Kidney epithelial cell (primary cell): Measurements from ENCODE around the gene RNF103. TPM values are rescaled to one million over a fixed set of nuclear protein-coding genes. Genes with fewer than 3 reads are reported as not detected.
A peak's percentile ranks its signal among the peaks of the same experiment; 100 is the strongest.

Source experiments
- DNase-seq: peaks from one replicate; pipeline ENCODE4 v3.0.0-alpha.2; 2010; ENCODE audit warnings: low read depth
- H3K27me3 ChIP-seq: 2 replicates; pipeline ENCODE4 v1.6.0; 2011; ENCODE audit warnings: low read length; ENCODE audit not compliant: control insufficient read depth, insufficient read depth
- H3K36me3 ChIP-seq: 2 replicates; pipeline ENCODE4 v1.5.1; 2011; ENCODE audit warnings: low read length; ENCODE audit not compliant: control insufficient read depth, insufficient read depth
- H3K4me3 ChIP-seq: 2 replicates; pipeline ENCODE4 v1.5.1; 2011; ENCODE audit warnings: low read depth, mild to moderate bottlenecking, control low read depth, low read length
- total RNA-seq: library from RNA; depleted of rRNA; stranded (reverse); fragments of >200 nt; gene quantifications from 2 replicates; pipeline ENCODE4 v1.2.3, GENCODE V29; 2015
- TF ChIP-seq, protein P1 (sequence below): IDR thresholded peaks from 2 replicates; pipeline ENCODE4 v1.5.1; 2011; ENCODE audit warnings: mild to moderate bottlenecking, moderate library complexity, low read length, control low read depth, inconsistent platforms; ENCODE audit not compliant: insufficient read depth, poor library complexity, severe bottlenecking

RNF103 gene
- total RNA-seq, 1 donor from 2014 or later = 20.6 TPM

DNA sequence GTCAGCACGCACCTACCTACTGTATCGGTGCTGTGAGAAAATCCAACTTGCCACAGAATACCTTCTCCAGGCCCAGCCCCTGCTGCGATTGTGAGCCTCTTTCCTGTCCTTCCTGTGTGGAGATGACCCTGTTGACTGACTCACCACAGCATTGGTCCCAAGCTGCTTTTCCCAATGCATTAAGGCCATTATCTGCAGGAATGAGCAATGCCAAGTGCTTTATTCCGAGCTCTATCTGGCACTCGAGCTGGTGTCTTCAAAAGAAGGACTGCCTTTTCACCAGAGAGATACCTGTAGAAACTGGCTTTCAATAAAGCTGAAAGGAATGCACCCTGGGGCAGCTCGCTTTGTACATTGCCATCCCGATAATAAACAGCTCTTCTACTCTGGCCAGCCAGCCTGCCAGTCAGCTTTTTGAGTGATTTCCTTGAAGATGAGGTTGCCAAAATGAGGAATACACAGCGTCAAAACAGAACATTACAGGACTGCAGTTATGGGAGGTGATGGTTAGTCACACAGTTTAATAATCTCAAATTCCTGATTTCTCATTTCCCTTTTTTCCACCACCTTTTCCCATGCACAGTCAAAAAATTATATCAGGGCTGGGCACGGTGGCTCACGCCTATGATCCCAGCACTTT lies 8.3 kb upstream of the RNF103 start:
- Histone ChIP-seq H3K4me3 (no peak overlapping the region), H3K27me3 (no peaks in the 10 kb centered on the region), H3K36me3 (no peaks in the 10 kb centered on the region)
- DNase-seq = no peak
- TF ChIP-seq, protein P1, sequence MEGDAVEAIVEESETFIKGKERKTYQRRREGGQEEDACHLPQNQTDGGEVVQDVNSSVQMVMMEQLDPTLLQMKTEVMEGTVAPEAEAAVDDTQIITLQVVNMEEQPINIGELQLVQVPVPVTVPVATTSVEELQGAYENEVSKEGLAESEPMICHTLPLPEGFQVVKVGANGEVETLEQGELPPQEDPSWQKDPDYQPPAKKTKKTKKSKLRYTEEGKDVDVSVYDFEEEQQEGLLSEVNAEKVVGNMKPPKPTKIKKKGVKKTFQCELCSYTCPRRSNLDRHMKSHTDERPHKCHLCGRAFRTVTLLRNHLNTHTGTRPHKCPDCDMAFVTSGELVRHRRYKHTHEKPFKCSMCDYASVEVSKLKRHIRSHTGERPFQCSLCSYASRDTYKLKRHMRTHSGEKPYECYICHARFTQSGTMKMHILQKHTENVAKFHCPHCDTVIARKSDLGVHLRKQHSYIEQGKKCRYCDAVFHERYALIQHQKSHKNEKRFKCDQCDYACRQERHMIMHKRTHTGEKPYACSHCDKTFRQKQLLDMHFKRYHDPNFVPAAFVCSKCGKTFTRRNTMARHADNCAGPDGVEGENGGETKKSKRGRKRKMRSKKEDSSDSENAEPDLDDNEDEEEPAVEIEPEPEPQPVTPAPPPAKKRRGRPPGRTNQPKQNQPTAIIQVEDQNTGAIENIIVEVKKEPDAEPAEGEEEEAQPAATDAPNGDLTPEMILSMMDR = no peak

DNA sequence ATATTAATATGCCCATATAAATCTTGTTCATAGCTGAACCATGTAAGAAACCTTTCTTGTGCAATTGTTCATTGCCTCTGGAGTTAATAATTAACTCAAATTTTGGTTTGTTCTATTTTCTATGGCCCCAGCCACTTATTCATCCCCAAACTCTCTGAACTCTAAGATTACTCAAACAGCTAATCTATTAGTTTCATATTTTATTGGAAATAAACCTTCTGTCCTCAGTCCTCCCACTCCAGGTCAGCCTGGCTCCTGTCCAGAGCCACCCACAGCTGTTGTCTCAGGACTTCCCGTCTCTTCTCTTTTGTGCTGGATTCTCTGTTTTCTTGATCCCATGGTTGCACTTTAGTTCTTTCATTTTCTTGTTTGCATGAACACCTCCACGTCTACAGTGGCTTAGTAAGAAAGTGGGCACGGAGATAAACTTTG lies 4.4 kb upstream of the RNF103 start:
- H3K4me3 ChIP-seq = no peak overlapping the region
- DNase-seq = no peak
- no peaks in the 10 kb centered on the region for H3K36me3 ChIP-seq
- H3K27me3 ChIP-seq = no peaks in the 10 kb centered on the region
- TF ChIP-seq, protein P1 = no peak

DNA sequence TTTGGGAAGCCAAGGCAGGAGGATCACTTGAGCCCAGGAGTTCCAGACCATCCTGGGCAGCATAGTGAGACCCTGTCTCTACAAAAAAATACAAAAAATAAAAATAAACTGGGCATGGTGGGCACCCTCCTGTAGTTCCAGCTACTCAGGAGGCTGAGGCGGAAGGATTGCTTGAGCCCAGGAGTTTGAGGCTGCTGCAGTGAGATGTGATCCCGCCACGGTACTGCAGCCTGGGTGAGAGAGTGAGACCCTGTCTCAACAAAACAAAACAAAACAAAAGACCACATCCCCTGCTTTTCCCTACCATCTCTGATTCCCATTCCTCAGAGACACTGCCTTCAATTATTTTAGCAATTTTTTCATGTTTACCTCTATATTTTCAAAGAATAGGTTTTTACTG lies 3.9 kb upstream of the RNF103 start:
- DNase-seq = no peak
- TF ChIP-seq, protein P1 = no peak
- no peaks in the 10 kb centered on the region for H3K36me3 ChIP-seq
- H3K27me3 ChIP-seq = no peaks in the 10 kb centered on the region
- no peak overlapping the region for H3K4me3 ChIP-seq

- H3K4me3 ChIP-seq = no peak overlapping the region
- no peaks in the 10 kb centered on the region for H3K27me3 ChIP-seq
- H3K36me3 ChIP-seq = no peaks in the 10 kb centered on the region
- DNase-seq = no peak
- TF ChIP-seq, protein P1 = no peak
Measured at GRCh38 chr2:86625096-86625495, 1.4 kb upstream of the RNF103 start.

- Histone ChIP-seq H3K4me3 (no peak overlapping the region), H3K36me3 (no peaks in the 10 kb centered on the region), H3K27me3 (no peaks in the 10 kb centered on the region)
- TF ChIP-seq, protein P1 = no peak
- DNase-seq = no peak
Measured at GRCh38 chr2:86624267-86624547, 542 bp upstream of the RNF103 start.

DNA sequence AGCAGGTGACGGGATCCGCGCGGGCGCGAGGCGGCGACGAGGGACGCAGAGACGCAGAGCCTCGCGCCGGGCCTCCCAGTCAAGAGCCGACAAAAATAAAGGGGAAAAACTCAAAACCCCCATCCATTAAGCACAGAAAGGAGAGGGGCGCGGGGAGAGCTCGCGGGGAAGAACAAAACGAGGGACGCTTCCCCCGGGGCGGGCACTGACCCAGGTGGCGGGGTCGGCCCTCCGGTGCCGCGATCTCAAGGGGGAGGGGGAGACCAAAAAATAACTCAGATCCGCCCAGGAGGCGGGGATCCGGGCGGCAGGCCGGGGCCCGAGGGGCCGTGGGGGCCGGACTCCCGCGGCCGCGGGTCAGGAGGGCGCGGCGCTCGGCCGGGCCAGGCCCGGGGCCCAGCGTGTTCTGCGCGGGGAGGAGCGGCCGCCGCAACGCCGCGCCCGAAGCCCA lies 597 bp downstream of the RNF103 start:
- H3K27me3 ChIP-seq = no peaks in the 10 kb centered on the region
- H3K36me3 ChIP-seq = no peaks in the 10 kb centered on the region
- TF ChIP-seq, protein P1 = no peak
- DNase-seq = no peak
- peak overlapping the region; percentile 70 for H3K4me3 ChIP-seq
